ENCODE results near the gene LTO1. TPM values are rescaled to one million over a fixed set of nuclear protein-coding genes. Genes with fewer than 3 reads are reported as not detected.

Gene LTO1
- total RNA-seq, 4 donors from 2014 or later: 4.1 to 30.7 (median 17.4) TPM

- no peak for DNase-seq
- Histone ChIP-seq H3K4me1 (peaks cover 0 to 31% of the 10 kb centered on the region in 2 donors), H3K9me3 (no peaks in the 10 kb centered on the region), H3K36me3 (no peaks in the 10 kb centered on the region), H3K4me3 (no peak overlapping the region), H3K27ac (no peak overlapping the region), H3K27me3 (peaks cover 15 to 22% of the 10 kb centered on the region in 2 donors)
- intact Hi-C loops (cut with DNase I; ENCODE audit: low total_unique reads): no loop called here
- TF ChIP-seq POLR2A (IDR thresholded peaks at IDR 0.05): no peak
- TF ChIP-seq CTCF (IDR thresholded peaks at IDR 0.05): no peak
These were observed 40.6 kb downstream of the LTO1 start for GRCh38 chr11:69634590-69634989.

- Histone ChIP-seq H3K4me3 (no peak overlapping the region), H3K36me3 (no peaks in the 10 kb centered on the region), H3K9me3 (no peaks in the 10 kb centered on the region), H3K4me1 (peaks cover 0 to 26% of the 10 kb centered on the region in 2 donors), H3K27ac (no peak overlapping the region), H3K27me3 (peaks cover 15 to 22% of the 10 kb centered on the region in 2 donors)
- no peak for DNase-seq
- intact Hi-C loops (cut with DNase I; ENCODE audit: low total_unique reads): no loop called here
- TF ChIP-seq POLR2A (IDR thresholded peaks at IDR 0.05) (no peak), CTCF (IDR thresholded peaks at IDR 0.05) (no peak)
These were observed 41.1 kb downstream of the LTO1 start for GRCh38 chr11:69634069-69634468.

GRCh38 chr11:69632900-69633299 is 42.3 kb downstream of the LTO1 start:
- no peak for TF ChIP-seq POLR2A (IDR thresholded peaks at IDR 0.05)
- TF ChIP-seq CTCF (IDR thresholded peaks at IDR 0.05): no peak
- intact Hi-C loops (cut with DNase I; ENCODE audit: low total_unique reads): no loop called here

GRCh38 chr11:69630424-69630823 is 44.7 kb downstream of the LTO1 start:
- DNase-seq: no peak
- Histone ChIP-seq H3K36me3 (no peaks in the 10 kb centered on the region), H3K4me3 (no peak overlapping the region), H3K27me3 (no peaks in the 10 kb centered on the region), H3K4me1 (no peaks in the 10 kb centered on the region), H3K27ac (no peak overlapping the region), H3K9me3 (no peaks in the 10 kb centered on the region)
- TF ChIP-seq POLR2A (IDR thresholded peaks at IDR 0.05) (no peak), CTCF (IDR thresholded peaks at IDR 0.05) (no peak)
- intact Hi-C loops (cut with DNase I; ENCODE audit: low total_unique reads): no loop called here

More at GRCh38 chr11:69632900-69633299, 42.3 kb downstream of the LTO1 start:
- Histone ChIP-seq H3K4me3 (no peak overlapping the region), H3K27me3 (peaks cover 10 to 15% of the 10 kb centered on the region in 2 donors), H3K9me3 (no peaks in the 10 kb centered on the region), H3K27ac (no peak overlapping the region), H3K36me3 (no peaks in the 10 kb centered on the region), H3K4me1 (peaks cover 0 to 19% of the 10 kb centered on the region in 2 donors)
- no peak for DNase-seq

- H3K9me3 ChIP-seq: no peaks in the 10 kb centered on the region
- no peak for DNase-seq
- H3K4me3 ChIP-seq: no peak overlapping the region
- H3K27ac ChIP-seq: no peak overlapping the region
- no peaks in the 10 kb centered on the region for H3K27me3 ChIP-seq
- intact Hi-C loops (cut with DNase I; ENCODE audit: low total_unique reads): no loop called here
- TF ChIP-seq CTCF (IDR thresholded peaks at IDR 0.05): no peak
- no peak for TF ChIP-seq POLR2A (IDR thresholded peaks at IDR 0.05)
- no peaks in the 10 kb centered on the region for H3K4me1 ChIP-seq
- no peaks in the 10 kb centered on the region for H3K36me3 ChIP-seq
These were observed 45.1 kb downstream of the LTO1 start for GRCh38 chr11:69630017-69630416.

Data from uterus (tissue), 4 donors.